CD4-positive, alpha-beta T cell treated with Interleukin-2 at 100 ng/mL for 4 hours (primary cell): ENCODE results near the gene CHMP1A.

Source experiments
- DNase-seq: peaks from one replicate; pipeline ENCODE4 v3.0.0-alpha.2; 2020; ENCODE audit warnings: low spot score

The CHMP1A gene

DNA sequence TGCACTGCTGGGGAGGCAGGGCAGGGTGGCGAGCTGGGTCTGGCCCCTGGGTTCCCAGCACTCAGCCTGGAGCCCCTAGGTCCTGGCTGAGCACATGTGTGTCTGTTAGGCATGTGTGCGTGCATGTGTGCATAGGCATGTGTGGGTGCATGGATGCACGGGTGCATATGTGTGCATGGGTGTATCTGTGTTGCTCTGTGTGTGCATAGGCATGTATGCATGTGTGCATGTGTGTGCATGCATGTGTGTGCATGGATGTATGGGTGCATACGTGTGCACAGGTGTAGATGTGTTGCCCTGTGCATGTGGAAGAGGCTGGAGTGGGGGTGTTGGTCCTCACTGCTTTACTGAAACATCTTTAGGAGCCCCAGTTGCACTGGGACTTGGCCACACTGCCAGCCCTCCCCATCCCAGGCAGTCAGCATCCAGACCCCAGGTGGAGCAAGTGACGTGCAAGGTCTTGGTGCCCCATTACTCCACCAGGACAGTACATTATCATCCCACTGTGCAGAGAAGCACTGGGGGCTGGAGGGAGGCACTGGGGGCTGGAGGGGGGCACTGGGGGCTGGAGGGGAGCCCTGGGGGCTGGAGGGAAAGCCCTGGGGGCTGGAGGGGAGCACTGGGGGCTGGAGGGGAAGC lies 54.4 kb downstream of the CHMP1A start:
- DNase-seq = no peak

DNA sequence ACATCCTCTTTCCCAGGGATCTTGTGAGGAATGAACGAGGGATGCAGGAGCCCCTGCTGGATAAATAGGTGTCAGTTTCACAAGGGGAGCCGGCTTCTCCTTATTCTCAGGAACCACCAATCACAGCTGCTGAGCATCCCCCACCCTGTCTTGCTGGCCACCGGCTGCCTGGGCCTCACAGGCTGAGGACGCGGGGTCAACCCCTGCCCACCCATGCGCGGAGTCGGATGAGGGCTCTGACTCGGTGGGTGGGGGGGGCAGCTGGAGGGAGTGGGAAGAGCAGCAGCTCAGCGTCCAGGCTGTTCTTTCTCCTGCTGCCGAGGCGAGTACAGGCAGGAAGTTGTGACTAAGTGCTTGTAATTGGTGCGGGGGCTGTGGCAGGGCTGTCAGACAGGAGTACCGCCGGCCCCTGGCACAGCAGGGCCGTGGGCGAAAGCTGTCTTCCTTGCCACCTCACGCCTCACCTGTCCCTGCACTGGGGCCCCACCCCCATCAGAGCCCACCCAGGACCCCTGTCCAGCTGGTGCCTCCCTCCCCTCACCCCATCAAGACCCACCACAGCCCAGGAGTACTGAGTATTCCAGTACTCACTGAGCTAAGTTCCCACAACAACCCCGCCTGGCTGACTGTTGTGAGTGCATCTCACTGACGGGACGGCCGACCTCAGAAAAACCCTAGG lies 55.1 kb downstream of the CHMP1A start:
- peak; percentile 67 for DNase-seq

DNA sequence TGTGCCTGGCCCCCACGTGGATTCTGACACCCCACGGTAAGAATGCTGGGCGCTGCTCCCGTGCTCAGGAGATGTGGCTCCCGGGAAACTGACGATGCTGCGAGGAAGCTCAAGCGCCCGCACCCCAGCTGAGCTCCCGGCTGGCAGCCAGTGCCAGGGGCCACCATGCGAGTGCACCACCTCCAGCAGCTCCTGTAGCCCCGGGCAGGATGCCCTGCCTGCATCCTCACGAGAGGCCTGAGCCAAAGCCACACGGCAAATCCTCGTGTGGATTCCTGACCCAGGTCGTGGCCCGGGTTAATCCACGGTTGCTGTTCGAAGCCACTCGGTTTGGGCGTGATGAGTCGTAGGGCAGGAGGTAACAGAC lies 55.6 kb downstream of the CHMP1A start:
- no peak for DNase-seq

DNA sequence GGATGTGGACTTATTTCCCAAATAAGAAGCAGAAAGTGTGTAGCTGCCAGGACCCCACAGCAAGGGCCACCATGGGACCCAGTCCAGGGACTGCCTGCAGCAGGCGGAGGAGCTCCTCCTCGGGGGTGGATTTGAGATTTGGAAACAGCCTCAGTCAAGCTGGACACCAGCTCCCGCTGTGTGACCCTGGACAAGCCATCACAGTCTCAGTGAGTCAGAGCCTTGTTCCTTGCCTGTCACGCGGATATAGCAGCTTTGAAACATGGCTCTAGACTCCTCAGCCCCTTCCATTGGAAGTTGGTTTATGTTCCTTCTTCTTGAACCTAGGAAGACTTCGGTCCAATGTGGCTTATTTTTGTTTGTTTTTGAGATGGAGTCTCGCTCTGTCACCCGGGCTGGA lies 56.6 kb downstream of the CHMP1A start:
- DNase-seq = no peak

DNA sequence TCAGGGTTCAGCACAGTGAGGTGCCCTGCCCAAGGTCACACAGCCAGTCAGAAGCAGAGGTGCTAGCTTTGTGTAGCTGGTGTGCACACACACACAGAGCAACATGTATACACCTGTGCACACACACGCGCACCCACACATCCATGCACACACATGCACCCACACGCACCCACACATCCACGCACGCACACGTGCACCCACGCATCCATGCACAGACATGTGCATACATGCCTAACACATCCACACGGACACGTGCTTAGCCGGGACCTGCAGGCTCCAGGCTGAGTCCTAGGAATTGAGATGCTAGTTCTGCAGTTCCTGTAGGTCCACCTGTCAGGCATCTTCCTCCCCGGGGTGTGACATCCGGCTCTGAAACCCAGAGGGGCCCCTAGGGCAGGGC lies 57.1 kb downstream of the CHMP1A start:
- DNase-seq = no peak

DNA sequence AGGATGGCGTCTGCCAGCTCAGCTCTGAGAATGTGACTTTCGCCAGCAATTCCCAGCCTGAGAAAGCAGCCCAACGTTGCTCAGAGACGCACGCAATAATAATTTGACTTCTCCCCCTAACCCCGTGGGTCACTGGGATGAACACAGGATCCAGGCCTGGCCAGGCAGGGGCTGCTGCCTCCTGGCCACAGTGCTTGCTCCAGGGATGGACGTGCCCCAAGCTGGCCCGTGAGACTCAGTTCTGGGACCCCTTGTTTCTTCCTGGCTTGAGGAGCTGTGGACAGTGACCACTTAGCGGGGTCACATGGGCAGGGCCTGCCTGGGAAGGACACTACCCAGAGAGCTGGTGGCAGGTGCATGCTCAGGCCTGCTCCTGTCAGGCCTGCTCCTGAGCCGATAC lies 57.6 kb downstream of the CHMP1A start:
- no peak for DNase-seq

DNA sequence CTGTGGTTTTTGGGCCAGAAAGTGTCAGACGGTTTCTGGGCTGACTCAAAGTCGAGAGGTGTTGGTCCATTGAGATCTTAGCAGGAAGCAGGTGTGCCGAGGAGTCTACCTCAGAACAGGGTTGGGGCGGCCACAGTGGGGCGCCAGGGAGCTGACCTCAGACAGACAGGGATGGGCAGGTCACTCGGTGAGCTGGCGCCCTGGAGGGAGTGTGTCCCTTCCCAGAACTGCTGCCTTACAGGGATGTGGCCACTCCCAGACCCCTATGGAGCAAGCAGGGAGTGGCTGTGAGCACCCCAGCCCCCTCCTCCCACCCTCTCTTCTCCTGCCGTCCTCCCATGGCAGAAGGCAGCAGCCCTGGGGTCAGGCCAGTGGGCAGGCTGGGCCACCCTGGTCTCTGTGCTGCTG lies 58.1 kb downstream of the CHMP1A start:
- peak; percentile 35 for DNase-seq

DNA sequence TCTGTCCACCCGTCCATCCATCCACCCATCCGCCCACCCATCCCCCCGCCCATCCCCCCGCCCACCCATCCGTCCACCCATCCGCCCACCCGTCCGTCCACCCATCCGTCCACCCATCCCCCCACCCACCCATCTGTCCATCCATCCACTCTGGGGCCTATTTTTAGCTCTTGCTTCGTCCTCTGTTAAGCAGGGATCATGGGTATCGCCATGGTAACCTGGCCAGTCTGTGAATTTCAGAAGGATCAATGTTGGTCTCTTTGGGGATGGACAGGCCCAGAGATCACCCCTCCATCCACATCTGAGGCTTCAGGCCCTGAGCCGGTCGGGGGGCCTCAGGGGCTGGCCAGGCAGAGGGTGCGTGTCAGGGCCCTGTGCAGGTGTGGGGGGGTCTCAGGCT lies 59.3 kb downstream of the CHMP1A start:
- no peak for DNase-seq

DNA sequence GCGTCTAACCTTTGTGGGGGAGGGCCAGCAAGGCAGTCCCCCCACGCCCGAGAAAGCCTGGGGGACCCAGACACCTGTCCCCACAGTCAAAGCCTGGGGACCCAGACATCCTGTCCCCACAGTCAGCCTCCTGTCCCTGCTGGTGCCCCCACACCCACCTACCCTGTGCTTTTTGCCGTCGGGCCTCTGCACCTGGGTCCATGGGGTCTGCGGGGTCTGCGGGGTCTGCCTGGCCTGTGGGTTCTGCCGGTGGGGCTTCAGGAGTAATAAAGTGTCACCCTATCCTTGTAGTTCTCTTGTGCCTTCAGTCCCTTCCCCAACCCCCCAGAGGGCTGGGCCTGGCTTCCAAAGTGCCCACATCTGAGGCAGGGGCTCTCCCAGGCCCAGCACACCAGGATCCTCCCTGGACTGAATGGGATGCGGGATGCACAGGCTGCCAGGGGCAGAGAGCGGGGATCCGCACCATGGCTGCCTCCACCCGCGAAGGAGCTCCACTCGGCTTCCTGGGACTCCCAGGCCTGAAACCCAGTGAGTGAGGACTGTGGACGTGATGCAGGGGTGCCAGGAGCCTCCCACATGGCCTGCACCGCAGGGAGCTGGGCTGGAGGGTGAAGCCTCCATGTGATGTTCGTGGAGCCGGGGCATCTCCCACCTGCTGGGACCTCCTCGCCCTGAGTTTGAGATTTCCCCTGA lies 60.4 kb downstream of the CHMP1A start:
- no peak for DNase-seq

DNA sequence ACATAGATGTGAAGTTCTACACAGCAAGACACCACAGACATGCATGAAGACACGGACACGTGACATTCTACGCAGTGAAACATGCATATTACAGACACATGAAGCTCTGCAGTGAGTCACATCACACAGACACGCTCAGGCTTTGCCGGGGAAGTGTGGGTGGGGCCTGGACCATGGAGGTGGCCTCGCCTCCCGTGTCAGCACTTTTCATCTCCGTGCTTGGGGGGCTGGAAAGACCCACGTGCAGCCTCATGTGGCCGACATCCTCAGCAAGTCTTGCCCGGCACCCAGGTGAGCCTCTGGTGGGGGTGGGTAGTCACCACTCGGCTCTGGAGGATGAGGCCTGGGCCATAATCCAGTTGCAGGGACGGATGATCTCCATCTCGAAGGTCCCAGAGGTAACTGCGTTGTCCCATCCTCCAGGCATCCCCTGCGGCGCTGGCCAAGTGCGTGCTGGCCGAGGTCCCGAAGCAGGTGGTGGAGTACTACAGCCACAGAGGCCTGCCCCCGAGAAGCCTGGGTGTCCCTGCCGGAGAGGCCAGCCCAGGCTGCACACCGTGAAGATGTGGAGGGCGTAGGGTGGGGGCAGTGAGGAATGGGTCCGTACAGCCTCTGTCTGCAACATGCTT lies 61.3 kb downstream of the CHMP1A start:
- no peak for DNase-seq

DNA sequence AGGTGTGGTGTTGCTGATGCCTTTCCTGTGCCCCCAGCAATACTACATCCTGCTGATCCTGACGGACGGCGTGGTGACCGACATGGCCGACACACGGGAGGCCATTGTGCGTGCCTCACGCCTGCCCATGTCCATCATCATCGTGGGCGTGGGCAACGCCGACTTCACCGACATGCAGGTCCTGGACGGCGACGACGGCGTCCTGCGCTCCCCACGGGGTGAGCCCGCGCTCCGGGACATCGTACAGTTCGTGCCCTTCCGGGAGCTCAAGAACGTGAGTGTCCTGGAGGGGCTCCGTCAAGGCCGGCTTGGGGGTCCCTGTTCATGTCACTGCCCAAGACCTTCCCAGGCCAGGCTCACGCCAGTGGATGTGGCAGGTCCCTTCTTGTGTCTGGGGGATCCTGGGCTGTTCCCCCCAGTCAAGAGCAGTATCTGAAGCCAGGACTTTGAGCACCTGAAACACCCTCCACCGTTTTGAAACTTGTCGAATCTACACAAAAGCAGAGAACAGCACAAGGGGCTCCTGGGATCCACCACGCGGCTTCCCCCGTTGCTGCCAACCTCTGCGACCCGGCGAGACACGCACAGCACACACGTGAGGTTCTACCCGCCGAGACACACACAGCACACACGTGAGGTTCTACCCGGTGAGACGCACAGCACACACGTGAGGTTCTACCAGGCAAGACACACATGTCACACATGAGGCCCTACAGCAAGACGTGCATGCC lies 62.0 kb downstream of the CHMP1A start:
- DNase-seq = no peak
